Smooth muscle cell (in vitro differentiated cells): ENCODE measurements around the gene GNG13. TPM values are rescaled to one million over a fixed set of nuclear protein-coding genes. Genes with fewer than 3 reads are reported as not detected.

ENCODE experiments used
- DNase-seq: peaks from one replicate; lab custom pipeline; 2025; ENCODE audit not compliant: unreplicated experiment; lab: John Stamatoyannopoulos, UW
- H2AFZ ChIP-seq: fragments of 200-600 bp; sonication (generic); 2 replicates; pipeline ENCODE4 v1.6.0; 2016; ENCODE audit warnings: antibody characterized with exemption, low read depth, mild to moderate bottlenecking
- H3F3A ChIP-seq: fragments of 200-600 bp; sonication (generic); 2 replicates; pipeline ENCODE4 v1.6.0; 2017; ENCODE audit warnings: antibody characterized with exemption, low read depth
- H3K27ac ChIP-seq: fragments of 200-600 bp; sonication (generic); 2 replicates; pipeline ENCODE4 v1.5.1; 2016; ENCODE audit warnings: low read depth, mild to moderate bottlenecking
- H3K27me3 ChIP-seq: fragments of 200-600 bp; sonication (generic); 2 replicates; pipeline ENCODE4 v1.6.1; 2016; ENCODE audit warnings: low read depth, mild to moderate bottlenecking
- H3K36me3 ChIP-seq: fragments of 200-600 bp; sonication (generic); 2 replicates; pipeline ENCODE4 v1.5.1; 2016; ENCODE audit warnings: low read depth
- H3K4me1 ChIP-seq: fragments of 200-600 bp; sonication (generic); 2 replicates; pipeline ENCODE4 v1.5.1; 2016; ENCODE audit warnings: low read depth
- H3K4me2 ChIP-seq: fragments of 200-600 bp; sonication (generic); 2 replicates; pipeline ENCODE4 v1.6.0; 2016; ENCODE audit warnings: mild to moderate bottlenecking
- H3K4me3 ChIP-seq: fragments of 200-600 bp; sonication (generic); 2 replicates; pipeline ENCODE4 v1.5.1; 2016; ENCODE audit warnings: mild to moderate bottlenecking
- H3K79me2 ChIP-seq: fragments of 200-600 bp; sonication (generic); 2 replicates; pipeline ENCODE4 v1.6.0; 2016; ENCODE audit warnings: low read depth, mild to moderate bottlenecking
- H3K9ac ChIP-seq: fragments of 200-600 bp; sonication (generic); 2 replicates; pipeline ENCODE4 v1.6.0; 2016; ENCODE audit warnings: low read depth
- H3K9me3 ChIP-seq: fragments of 200-600 bp; sonication (generic); replicated peaks from 2 replicates; pipeline ENCODE4 v1.5.1; 2016; ENCODE audit warnings: low read depth
- H4K20me1 ChIP-seq: fragments of 200-600 bp; sonication (generic); 2 replicates; pipeline ENCODE4 v1.6.0; 2016; ENCODE audit warnings: low read depth
- WGBS: methylation state at CpG from one replicate; pipeline ENCODE4 v1.1.7; 2016; ENCODE audit warnings: low lambda C conversion rate; 5-methylcytosine and 5-hydroxymethylcytosine counted together
- polyA plus RNA-seq: library from polyadenylated mRNA; unstranded; fragments of >200 nt; fragmentation: Nextera tagmentation; extraction: Ambion mirVana; gene quantifications from 2 replicates; pipeline ENCODE4 v1.2.1, GENCODE V29; 2016
- total RNA-seq: library from RNA; depleted of rRNA; stranded (reverse); fragments of >200 nt; gene quantifications from 2 replicates; pipeline ENCODE4 v1.2.3, GENCODE V29; 2014
- TF ChIP-seq, protein P1 (sequence below): fragments of 200-600 bp; sonication (generic); IDR thresholded peaks from 2 replicates; pipeline ENCODE4 v1.5.1; 2017; ENCODE audit warnings: borderline replicate concordance, mild to moderate bottlenecking, antibody characterized with exemption; ENCODE audit not compliant: insufficient read depth, poor library complexity, severe bottlenecking

Gene GNG13
- total and polyA plus RNA-seq, 2 experiments from 2014 or later: not detected

DNA sequence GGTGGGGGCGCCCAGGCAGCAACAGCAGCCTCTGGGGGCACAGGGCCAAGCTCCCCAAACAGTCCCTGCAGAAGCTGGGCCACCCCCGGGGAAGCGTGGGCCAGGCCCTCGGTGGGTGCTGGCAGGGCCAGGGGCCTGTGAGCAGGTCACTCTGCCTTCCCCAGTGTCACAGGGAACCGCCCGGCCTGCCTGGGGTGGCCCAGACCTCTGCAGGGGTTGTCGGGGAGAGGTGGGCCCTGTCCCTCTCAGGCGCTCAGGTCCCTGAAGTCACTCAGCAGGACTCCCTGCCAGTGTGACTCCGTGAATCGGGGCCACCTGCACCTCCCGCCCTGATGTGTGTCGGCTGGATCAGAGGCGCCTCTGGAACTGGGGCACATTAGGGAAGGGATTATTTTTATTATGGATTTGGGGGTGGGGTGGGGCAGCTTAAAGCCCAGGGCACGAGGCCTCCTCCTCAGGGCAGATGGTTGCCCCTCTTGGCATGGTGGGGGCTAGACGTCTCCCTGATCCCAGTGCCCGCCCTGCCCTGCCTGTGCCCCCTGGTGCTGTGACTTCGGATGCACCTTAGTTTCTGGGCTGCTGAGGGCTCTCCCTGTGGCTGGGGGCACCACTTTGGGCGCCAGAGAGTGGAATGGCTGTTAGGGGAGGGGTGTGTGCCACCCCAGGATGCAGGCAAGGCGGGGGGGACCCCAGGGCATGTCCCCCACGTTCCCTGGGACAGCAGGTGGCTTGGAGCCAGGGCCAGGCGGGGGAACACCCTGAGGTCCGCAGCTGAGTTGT, 1.2 kb upstream of the GNG13 start:
- WGBS: 76% methylated on average over 22 of the region's 22 CpGs
- Histone ChIP-seq H3K4me3 (no peak overlapping the region), H3K9ac (no peak overlapping the region), H3K9me3 (no peaks in the 10 kb centered on the region), H3K4me1 (peaks cover 8% of the 10 kb centered on the region), H4K20me1 (no peaks in the 10 kb centered on the region), H3F3A (no peaks in the 10 kb centered on the region), H3K79me2 (no peaks in the 10 kb centered on the region), H3K36me3 (no peaks in the 10 kb centered on the region), H3K27ac (no peak overlapping the region), H3K4me2 (no peak overlapping the region), H3K27me3 (peaks cover 40% of the 10 kb centered on the region), H2AFZ (no peak overlapping the region)
- DNase-seq: no peak
- TF ChIP-seq, protein P1, sequence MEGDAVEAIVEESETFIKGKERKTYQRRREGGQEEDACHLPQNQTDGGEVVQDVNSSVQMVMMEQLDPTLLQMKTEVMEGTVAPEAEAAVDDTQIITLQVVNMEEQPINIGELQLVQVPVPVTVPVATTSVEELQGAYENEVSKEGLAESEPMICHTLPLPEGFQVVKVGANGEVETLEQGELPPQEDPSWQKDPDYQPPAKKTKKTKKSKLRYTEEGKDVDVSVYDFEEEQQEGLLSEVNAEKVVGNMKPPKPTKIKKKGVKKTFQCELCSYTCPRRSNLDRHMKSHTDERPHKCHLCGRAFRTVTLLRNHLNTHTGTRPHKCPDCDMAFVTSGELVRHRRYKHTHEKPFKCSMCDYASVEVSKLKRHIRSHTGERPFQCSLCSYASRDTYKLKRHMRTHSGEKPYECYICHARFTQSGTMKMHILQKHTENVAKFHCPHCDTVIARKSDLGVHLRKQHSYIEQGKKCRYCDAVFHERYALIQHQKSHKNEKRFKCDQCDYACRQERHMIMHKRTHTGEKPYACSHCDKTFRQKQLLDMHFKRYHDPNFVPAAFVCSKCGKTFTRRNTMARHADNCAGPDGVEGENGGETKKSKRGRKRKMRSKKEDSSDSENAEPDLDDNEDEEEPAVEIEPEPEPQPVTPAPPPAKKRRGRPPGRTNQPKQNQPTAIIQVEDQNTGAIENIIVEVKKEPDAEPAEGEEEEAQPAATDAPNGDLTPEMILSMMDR: no peak

DNA sequence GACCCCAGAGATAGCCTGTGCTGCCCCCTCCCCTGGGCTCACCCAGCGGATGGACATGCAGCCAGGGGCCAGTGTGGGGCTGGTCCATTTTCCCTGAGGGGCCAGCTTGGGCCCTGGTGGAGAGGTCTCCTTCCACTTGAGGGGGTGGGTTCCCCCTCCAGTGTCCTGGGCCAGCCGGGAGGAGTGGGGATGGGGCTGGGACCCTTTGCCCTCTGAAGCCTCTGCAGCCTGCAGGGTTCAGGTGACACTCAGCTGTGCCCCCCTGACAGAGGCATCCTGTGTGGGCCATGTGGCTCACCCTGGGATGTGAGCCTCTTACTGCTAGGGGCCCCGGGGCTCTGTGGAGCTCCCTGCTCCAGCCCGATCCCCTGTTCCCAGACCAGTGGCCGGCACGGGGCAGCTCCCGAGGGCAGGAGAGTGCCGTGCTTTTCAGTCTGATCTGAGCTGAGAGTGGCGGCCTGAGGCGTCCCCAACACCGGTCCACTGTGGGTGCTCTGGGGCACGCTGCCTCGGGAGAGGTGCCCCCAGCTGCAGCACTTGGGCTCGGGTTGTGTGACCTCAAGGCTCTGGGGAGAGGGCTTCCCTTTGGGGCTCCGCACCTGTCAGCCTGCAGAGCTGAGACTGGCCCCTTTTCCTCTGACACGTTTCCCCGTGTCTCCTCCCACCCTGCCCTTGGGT, 439 bp upstream of the GNG13 start:
- no peak for DNase-seq
- H3K36me3 ChIP-seq: no peaks in the 10 kb centered on the region

GRCh38 chr16:799111-799947, 1.2 kb downstream of the GNG13 start:
- H3K4me2 ChIP-seq: no peak overlapping the region
- H3K36me3 ChIP-seq: no peaks in the 10 kb centered on the region
- H3K4me1 ChIP-seq: peaks cover 8% of the 10 kb centered on the region
- H3K9me3 ChIP-seq: no peaks in the 10 kb centered on the region
- H3K9ac ChIP-seq: no peak overlapping the region
- no peaks in the 10 kb centered on the region for H3K79me2 ChIP-seq
- 90% methylated on average over 22 of the region's 22 CpGs for WGBS
- TF ChIP-seq, protein P1: no peak
- H2AFZ ChIP-seq: no peak overlapping the region
- no peak overlapping the region for H3K4me3 ChIP-seq
- H4K20me1 ChIP-seq: no peaks in the 10 kb centered on the region
- no peak for DNase-seq
- peaks cover 40% of the 10 kb centered on the region for H3K27me3 ChIP-seq
- H3F3A ChIP-seq: no peaks in the 10 kb centered on the region
- H3K27ac ChIP-seq: no peak overlapping the region

More for the DNA sequence above, 439 bp upstream of the GNG13 start:
- H3K27me3 ChIP-seq: peaks cover 40% of the 10 kb centered on the region
- H3K79me2 ChIP-seq: no peaks in the 10 kb centered on the region
- H3K4me1 ChIP-seq: peaks cover 8% of the 10 kb centered on the region
- no peak overlapping the region for H2AFZ ChIP-seq
- no peaks in the 10 kb centered on the region for H3K9me3 ChIP-seq
- no peaks in the 10 kb centered on the region for H3F3A ChIP-seq
- no peak overlapping the region for H3K9ac ChIP-seq
- no peak overlapping the region for H3K27ac ChIP-seq
- H3K4me3 ChIP-seq: no peak overlapping the region
- H3K4me2 ChIP-seq: no peak overlapping the region
- H4K20me1 ChIP-seq: no peaks in the 10 kb centered on the region
- WGBS: 49% methylated on average over 17 of the region's 17 CpGs
- TF ChIP-seq, protein P1: no peak
